ENCODE measurements around the gene MALT1. TPM values are rescaled to one million over a fixed set of nuclear protein-coding genes. Genes with fewer than 3 reads are reported as not detected.
"Not testable (repeated sequence)": the region's sequence is repeated elsewhere in the genome, so short reads cannot be mapped to it uniquely, and the experiment has no call there.

The MALT1 gene
- polyA plus RNA-seq, 3 donors = 27.3 to 34.2 (median 30.2) TPM

DNA sequence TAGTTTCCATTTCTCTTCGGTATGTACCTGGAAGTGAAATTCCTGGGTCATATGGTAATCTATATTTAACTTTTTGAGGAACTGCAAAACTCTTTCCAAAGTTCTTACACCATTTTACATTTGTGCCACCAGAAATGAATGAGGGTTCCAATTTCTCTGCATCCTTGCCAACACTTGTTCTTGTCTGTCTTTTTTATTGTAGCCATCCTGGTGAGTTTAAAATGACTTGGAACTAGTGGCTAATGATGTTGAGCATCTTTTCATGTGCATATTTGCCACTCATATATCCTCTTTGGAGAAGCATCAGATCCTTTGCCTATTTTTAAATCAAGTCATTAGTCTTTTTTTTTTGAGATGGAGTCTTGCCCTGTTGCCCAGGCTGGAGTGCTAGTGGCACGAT is 59.4 kb downstream of the MALT1 start:
- DNase-seq = no peak

DNA sequence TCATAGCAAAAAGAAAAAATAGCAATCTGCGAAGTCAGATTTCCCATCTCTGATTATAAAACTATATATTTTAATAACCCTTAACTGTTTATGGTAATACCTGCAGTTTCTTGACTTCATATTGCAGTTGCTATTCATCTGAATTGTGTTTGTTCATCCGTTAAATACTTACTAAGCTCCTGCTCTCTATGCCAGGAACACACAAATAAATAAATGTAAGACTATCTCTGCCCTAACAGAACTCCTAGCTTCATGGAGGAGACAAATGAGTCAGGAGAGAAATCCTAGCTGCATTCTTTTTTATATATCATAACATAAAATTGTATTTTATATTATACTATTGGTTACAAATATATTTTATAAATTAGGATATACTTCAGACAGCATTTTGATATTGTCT is 61.2 kb downstream of the MALT1 start:
- DNase-seq = no peak

DNA sequence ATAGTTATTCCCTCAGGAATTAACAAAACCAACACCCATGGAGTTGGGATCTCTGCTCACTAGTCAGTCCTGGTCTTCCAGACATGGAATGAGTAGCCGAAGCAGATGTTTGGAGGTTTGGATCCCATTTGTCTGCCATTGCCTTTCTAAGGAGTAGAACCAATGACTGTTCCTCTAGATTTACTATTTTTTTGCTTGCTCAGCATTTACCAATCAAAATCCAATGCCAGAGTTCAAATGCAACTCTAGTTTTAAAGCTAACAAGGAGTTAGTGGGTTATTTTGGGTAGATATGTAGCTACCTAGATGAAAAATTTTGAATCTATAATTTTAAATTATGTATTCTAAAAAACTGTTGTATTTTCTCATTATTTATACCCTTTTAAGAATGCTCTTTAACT is 62.6 kb downstream of the MALT1 start:
- no peak for DNase-seq

DNA sequence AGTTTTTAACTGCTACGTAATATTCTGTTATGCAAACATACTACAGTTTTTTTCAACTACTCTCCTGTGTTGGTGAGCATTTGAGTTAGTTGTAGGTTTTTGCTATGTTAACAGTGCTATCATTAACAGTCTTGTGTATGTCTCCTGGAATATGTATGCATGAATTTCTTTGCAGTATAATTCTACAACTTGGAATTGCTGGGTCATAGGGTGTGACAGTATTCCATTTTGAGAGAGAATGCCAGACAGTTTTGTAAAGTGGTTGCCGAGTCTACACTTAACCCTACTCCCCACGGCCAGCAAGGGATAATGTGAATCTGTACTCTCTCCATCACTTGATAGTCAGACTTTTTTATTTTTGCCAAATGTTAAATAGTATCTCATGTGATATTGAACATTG is 67.1 kb downstream of the MALT1 start:
- no peak for DNase-seq

DNA sequence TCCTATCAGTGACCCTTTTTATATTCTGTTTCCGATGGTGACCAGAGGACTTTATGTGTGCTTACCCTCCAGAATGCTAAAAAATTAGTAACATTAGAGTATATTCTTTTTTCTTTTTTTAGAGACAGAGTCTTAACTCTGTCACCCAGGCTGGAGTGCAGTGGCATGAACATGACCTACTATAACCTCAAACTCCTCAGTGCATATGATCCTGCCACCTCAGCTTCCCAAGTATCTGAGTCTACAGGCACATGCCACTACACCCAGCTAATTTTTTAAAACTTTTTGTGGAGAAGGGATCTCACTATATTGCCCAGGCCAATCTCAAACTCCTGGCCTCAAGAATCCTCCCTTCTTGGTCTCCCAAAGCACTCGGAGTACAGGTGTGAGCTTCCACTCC is 74.6 kb downstream of the MALT1 start:
- DNase-seq = no peak

DNA sequence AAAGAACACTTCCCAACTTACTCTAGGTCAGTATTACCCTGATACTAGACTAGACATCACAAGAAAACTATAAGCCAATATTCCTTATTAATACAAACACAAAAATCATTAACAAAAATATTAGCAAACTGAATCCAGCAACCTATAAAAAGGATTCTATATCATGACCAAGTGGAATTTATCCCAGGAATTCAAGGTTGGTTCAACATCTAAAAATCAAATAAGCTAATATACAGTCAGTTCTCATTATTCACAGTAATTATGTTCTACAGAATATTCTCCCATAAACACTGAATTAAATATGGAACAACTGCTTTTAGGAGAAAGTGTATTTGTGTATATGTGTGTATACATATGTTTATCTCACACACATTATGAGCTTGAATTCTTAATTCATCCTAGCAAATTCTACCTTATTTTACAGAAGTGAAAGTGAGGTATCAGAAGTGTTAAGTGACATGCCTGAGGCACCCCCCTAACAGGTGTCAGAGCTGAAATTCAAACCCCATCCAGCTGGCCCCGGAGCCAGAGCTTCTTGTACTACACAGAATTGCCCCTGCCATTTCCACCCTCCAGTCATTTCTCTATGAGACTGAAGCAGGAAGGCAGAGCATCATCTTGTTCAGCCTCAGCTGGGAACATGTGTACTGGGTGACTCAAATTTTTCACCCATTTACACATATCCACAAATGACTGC is 77.8 kb downstream of the MALT1 start:
- no peak for DNase-seq

DNA sequence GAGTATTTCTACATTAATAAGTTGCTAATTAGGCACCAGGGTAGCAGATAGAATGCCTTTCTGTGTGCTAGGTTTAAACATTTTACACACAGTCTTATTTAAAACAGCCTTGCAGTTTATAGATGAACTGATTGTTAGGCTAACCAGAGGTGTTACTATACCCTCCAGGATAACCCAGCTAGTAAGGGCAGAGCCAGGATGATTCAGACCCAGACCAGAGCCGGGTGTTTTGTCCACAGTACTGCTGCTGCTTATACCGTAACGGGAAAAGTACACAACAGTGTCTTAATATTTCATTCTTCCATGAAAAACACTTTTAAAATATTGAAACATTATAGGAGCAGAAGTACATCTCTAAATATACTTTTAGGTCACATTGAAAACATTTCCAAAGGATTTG is 82.7 kb downstream of the MALT1 start:
- no peak for DNase-seq

DNA sequence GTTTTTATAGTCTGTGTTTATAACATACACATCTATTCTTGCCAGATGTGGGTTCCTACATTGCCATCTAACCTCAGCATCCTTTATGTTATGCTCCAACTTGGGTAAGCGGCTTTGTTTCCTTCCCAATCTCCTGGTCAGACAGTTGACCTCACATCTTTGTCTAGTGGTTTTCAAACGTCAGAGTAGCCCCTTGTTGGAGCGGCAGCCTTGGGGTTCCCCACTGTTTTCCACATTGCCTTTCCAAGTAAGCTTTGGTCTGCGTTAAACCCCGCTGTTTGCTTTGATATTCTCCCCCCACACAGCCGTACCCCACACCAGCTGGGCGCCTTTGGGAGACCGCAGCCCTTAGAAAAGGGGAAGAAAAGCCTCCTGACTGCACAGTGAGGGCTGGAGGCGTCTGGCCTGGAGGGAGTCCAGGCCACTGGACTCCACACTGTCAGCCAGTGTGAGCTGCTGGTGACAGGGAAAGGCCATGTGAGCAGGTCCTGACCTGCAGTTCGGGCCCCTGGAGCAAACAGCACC is 83.3 kb downstream of the MALT1 start:
- DNase-seq = no peak

DNA sequence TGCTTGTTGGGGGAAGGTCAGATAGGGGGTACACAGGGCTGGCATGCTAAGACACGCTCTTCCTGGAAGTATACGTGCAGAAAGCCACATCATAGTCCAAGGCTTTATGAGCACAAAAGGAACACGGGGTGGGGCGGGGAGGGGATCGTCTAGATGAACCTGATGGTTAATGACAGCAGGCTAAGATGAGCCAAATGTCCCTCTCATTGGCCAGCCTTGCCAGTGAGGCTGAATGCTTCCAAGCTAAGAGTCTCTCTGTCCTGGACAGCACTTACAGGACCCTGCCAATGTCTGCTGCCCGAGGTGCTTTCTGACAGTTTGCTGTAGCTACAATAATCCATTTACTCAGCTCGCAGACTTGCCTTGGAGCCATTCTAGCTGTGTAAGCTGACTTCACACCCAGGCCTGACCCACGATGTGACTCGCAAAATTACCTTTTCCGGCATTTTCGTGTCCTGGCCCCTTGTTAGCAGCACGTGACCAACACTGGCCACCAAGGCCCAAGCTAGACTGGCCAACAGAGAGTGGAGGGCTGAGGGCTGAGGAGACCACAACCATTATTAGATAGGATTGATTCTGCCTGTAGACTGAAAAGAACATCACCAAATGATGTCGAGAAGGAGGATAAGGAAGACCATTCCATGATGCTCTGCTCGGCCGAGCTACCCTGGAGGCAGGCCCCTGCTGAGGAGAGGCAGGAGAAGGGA is 84.2 kb downstream of the MALT1 start:
- no peak for DNase-seq

DNA sequence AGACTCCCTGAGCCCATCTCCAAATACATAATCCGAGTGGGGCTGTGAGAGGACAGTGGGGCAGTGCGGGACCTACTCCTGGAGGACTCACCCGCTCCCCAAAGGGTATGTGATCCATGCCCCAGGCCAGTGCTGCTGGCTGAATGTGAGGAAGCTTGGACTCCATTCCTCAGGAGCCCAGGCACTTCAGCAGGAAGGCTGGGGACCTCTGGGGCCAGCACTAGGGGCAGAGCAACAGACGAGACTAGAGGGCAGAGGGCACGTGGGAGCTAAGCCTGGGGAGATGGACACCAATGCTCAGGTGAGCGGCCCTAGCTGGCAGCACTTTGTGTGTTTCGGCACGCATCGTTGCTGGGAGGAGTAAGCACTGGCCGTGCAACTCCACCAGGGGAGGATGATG is 84.9 kb downstream of the MALT1 start:
- DNase-seq = no peak

DNA sequence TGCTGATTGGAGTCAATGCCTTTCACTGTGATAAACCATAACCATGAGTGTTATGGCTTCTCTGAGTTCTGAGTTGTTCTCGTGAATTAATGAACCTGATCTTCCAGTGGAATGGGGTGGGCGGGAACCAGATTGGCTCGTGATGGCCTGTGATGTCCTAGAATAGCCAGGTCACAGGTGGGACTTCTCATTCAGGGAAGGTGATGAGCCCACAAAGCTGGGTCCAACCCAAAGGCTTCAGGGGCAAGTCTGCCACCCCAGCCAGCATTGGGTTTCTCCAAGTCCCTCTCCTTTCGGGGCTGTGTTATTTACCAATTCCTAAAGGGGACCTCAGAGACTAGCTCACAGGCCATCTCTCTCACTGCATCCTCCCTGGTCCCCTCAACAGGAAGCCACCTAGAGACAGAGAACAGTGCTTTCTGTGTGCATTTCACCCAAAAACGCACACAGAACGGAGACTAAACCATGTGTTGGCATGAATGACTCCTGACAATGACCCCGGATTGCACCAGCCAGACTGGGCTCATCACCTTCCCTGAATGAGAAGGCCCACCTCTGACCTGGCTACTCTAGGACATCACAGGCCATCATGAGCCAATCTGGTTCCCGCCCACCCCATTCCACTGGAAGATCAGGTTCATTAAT is 85.5 kb downstream of the MALT1 start:
- DNase-seq = no peak

DNA sequence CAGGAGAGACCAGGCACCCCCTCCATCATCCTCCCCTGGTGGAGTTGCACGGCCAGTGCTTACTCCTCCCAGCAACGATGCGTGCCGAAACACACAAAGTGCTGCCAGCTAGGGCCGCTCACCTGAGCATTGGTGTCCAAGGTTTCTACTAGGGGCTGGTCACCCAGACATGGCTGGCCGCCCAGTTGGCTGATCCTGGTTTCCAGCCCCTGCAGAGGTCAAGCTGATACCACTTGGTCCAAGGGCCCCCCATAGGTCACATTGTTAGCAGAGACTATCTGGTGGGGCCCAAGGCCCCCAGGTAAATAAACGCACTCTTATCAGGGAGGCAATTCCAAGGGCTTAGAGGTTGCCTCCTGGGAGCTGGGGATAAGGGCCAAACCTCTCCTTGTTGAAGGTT is 86.1 kb downstream of the MALT1 start:
- DNase-seq = not testable (repeated sequence)

DNA sequence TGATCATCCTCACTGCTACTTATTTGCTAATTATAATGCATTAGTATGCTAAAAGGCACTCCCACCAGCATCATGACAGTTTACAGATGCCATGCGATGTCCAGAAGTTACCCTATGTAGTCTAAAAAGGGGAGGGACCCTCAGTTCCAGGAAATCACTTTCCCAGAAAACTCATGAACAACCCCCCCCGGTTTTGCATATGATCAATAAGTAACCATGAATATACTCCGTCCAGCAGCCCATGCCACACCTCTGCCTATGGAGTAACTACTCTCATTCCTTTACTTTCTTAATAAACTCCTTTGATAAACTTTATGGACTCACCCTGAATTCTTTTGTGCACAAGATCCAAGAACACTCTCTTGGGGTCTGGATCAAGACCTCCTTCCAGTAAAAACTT is 86.8 kb downstream of the MALT1 start:
- no peak for DNase-seq

DNA sequence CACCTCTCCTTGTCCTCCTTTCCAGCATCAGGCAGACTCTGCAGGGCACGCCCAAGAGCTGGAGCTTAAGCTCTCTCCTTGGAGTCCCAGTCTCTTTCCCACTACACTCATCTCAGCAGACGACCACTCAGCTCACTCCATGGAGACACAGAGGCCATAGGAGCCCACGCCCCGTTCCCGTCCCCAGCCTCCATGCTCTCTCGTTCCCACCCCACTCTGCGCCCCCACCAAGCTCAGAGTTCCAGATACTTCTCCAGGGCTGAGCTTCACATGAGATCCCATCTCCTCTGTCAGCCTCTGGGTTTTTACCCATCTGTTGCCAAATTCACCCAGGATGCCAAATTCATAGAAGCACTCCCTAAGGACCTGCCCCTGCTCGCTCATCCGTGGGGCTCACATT is 87.3 kb downstream of the MALT1 start:
- no peak for DNase-seq

DNA sequence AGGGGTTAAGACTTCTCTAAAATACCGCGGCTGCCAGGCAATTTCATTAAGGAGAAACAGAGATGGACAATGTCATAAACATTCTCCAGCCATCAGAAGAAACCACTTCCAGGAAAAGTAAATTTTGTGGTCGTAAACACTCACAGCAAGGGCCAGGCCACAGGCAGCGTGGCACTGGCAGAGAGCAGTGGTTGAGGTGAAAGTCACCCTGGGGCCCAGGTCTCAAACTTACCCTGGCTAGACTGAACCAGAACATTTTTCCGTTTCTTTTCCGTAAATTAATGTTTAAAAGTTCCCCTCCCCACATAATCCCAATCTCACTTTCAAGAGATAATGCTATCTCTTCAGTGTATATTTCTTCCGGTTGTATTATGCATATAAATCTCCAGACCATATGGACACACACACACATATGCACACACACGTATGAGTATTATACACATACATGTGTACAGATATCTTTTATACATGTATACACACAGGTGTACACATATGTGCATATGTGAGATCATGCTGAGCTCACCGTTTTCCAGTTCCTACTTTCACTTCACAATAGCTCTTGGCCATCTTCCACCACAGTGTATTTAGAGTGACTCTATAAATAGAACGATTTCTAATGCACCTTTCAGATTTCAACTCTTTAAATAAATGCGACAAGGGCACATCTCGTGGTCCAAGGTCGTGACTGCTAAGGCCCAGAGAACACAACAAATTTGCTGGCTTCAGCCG is 90.1 kb downstream of the MALT1 start:
- no peak for DNase-seq

DNA sequence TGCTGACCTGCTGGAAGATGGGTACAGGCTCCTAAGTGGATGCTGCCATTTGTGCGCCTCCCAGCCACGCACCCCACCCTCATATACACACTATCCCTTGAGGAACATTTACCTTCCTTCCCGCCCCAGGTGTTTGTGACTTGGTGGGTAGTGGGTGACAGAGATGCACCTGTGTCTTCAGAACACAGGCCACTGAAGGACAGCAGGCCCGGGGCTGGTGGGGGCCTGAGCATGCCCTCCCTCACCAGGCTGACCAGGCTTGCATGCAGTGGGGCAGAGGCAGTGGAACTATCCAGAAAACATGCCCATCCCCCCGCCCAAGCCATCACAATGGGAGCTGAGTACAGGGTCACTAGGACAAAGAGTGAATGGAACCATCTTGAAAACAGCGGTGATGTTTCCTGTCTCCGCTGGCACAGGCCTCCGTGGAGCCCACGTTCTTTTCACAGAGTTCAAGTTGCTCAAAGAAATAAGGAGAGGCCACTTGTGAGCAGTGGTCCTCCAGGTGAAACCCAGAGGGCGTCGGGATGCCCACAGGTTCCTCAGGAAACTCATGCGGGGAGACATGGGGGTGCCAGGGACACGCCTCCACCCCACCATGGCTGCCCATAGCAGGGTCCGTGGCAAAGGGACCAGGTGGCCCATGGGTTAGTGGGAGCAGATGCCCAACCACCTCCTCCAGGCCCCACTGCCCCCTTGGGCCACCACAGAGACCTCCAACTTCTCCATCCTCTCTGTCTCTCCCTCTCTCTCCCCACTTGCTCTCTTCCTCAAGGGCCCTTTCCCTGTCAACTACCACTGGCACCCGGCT is 90.9 kb downstream of the MALT1 start:
- DNase-seq = no peak

DNA sequence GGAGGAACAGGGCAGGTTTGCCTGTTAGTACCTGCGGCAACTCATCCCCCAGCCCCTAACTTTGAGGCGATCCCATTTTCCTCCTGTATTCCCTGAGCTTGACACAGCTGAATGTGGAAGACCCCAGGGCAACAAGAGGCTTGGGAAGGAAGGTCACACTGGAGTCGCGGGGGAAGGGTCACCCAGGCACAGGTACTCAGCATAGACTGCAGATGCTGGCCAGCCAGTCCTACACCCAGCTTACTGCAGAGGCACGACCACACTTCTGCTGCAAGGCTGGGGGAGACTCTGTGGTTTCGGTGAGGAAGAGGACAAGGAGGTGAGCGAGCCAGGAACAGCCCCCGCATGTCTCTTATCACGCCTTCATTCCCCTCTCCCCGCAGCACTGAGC is 91.5 kb downstream of the MALT1 start:
- DNase-seq = no peak

DNA sequence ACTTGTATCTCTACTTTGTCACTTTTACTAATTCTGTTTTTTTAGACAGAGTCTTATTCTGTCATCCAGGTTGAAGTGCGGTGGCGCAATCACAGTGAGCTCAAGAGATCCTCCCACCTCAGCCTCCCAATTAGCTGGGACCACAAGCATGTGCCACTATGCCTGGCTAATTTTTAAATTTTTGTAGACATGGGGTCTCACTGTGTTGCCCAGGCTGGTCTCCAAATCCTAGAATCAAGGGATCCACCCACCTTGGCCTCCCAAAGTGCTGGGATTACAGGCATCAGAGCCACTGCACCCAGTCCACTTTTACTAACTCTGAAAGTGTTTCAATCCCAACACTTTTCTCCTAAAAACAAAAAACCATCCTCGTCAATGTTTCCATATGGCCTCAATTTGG is 94.9 kb downstream of the MALT1 start:
- no peak for DNase-seq

DNA sequence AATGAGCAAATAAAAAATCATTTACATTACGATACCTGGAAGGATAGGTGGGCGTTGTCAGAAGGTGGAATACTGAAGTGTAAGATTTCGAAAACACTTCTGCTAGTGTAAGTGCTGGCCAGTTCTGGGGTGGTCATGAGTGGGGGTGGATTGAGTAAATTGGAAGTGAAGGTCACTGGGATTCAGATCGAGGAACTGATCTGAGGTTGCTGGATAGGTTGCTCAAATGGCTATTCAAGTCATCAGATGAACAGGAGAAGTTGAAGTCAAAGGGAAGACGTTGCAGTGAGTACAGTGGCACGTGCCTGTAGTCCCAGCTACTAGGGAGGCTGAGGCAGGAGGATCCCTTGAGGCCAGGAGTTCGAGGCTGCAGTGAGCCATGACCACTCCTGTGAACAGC is 95.7 kb downstream of the MALT1 start:
- DNase-seq = no peak

DNA sequence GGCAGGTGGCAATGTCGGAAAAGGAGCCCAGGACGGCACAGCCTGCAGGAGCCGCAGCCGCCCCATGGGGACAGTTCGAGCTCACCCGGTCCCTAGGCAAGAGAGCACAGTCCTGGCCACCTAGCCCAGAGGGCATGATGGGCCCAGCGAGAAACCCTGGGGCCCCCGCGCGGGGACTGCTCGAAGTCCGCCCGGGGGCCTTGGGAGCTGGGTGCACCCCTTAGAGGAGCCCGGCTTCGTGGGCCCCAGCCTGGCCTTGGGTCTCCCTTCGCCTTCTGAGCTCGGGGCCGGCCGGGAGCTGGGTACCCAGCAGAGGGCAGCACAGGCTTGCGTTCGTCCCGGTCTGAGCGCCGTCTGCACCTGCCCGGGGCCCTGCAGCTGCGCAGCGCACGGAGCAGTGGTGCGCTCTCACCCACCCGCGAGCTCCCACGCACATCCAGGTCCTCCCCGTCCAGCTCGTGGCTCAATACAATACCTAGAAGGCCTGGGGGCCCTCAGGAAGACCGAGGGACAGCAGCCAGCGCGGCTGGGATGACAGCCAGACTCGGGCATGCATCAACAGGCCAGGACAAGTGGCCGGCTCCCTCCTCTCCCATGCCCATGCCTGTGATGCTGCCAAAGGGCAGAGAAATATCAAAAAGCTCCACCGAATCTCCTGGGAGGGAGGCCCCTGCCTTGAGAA is 97.2 kb downstream of the MALT1 start:
- DNase-seq = peak; percentile 68

DNA sequence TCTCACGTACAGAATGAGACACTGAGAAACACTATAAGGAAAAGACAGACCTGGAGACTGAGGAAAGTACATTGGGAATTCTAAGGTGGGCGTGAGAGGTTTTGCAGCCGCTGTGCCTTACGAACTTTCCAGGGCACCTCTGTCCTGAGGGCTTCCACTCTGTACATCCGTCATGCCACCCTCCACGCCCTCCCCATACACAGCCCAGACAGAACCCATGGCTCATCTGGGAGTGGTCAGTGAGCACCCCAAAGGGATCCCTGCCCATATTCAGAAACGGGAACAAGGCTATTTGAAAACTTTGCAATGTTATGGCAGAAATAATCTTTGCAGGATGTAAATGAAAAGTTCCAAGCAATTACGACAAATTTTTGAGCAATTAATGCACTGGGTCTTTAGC is 98.1 kb downstream of the MALT1 start:
- no peak for DNase-seq
